Measurements from ENCODE around the gene ITPKB. TPM values are rescaled to one million over a fixed set of nuclear protein-coding genes. Genes with fewer than 3 reads are reported as not detected.

The ITPKB gene
- total RNA-seq, 1 donor from 2014 or later, result 13.7 TPM

DNA sequence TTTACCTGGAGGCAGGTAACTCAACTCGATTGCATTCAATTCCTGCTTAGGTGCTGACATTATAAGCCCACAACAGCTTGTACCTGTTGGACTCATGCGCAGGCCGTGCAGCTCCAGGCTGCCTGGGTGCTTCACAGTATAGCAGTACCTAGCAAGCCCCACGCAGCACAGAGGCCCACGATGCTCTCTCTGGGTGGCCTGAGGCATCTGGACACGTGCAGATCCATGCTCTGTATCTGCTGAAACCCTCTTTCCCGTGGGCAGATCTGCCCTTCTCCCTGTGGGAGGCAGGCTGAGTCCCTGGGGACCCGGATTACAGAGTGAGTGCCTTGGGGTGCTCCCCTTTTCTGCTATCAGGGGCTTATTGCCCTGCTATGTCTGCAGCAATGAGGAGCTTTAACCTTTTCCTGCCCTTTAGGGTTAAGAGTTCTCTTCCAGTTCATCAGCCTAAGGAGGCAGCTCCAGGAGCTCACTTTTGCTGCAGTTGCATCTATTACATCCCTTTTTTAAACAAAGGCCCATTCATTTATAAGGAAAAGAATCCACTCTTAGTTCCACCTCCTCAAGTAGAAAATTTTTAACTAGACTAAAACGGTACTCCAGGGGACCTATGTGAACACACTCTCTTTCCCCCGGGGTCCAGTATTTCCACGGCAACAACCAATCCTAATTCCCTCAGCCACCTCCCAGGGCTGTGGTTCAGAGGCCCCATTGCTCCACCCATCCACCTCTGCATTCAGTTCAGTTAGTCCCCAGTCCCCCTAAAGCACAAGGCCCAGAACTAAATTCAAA, 19.3 kb downstream of the ITPKB start:
- no peak overlapping the region for H3K4me3 Mint-ChIP-seq
- H3K27ac Mint-ChIP-seq (ENCODE audit: unreplicated experiment), result no peak overlapping the region
- no peaks in the 10 kb centered on the region for H3K27me3 Mint-ChIP-seq (ENCODE audit: low read depth)
- H3K4me1 Mint-ChIP-seq, result peaks cover 39% of the 10 kb centered on the region
- H3K36me3 Mint-ChIP-seq (ENCODE audit: low read depth), result no peaks in the 10 kb centered on the region
- TF ChIP-seq, protein P1, sequence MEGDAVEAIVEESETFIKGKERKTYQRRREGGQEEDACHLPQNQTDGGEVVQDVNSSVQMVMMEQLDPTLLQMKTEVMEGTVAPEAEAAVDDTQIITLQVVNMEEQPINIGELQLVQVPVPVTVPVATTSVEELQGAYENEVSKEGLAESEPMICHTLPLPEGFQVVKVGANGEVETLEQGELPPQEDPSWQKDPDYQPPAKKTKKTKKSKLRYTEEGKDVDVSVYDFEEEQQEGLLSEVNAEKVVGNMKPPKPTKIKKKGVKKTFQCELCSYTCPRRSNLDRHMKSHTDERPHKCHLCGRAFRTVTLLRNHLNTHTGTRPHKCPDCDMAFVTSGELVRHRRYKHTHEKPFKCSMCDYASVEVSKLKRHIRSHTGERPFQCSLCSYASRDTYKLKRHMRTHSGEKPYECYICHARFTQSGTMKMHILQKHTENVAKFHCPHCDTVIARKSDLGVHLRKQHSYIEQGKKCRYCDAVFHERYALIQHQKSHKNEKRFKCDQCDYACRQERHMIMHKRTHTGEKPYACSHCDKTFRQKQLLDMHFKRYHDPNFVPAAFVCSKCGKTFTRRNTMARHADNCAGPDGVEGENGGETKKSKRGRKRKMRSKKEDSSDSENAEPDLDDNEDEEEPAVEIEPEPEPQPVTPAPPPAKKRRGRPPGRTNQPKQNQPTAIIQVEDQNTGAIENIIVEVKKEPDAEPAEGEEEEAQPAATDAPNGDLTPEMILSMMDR (conservative IDR thresholded peaks at IDR 0.05), result no peak
- no peak for DNase-seq (ENCODE audit: low read depth, low spot score)
- no peaks in the 10 kb centered on the region for H3K9me3 Mint-ChIP-seq

DNA sequence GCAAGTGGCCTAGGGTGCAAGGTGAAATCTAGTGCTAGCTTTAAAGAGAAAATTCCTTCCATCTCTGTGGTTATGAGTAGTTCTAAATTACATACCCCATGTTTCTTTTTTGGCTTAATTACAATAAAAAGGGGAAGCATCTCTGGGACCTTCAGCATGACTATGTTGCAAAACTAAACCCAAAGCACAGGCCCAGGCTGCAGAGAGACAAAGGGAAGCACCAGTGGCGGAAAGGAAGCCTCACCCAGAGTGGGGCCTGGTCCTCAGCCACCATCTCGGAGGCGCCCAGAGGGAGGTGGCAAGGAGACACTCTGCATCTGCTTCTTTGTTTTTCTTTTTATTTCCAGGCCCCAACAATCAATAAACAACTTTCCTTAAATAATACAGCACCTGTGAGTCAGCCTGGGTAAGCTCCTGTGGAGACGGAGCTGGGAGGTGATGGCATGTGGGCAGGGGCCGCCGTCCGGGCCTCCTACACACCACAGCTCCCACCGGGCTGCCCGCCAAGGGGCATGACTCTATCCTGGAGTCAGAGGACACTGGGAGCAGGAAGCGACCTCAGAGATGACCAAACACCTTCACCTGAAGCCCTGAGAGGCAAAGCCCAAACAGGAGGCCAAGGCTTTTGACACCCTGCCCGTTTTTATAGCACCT, 21.7 kb downstream of the ITPKB start:
- Mint-ChIP-seq H3K27me3 (ENCODE audit: low read depth) (no peaks in the 10 kb centered on the region), H3K4me3 (no peak overlapping the region), H3K9me3 (no peaks in the 10 kb centered on the region), H3K36me3 (ENCODE audit: low read depth) (no peaks in the 10 kb centered on the region), H3K27ac (ENCODE audit: unreplicated experiment) (no peak overlapping the region), H3K4me1 (peaks cover 29% of the 10 kb centered on the region)
- no peak for DNase-seq (ENCODE audit: low read depth, low spot score)
- TF ChIP-seq, protein P1 (conservative IDR thresholded peaks at IDR 0.05), result no peak

DNA sequence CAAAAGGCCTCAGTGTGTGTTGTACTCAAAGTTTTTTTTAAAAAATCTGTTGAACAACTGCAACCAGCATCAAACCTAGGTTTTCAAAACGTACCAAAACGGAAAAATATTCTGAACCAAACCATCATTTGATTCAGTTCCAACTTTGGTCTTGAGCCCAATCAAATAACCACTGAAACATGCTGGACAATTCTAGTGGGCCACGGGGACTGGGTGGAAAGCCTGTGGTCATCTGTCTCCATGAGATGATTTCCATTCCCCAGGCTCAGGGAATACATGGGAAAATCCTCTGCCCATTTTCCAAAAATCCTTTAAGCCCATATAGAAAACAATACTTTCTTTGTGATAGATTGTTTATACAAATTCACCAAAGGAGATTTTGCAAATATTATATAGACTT, 22.5 kb downstream of the ITPKB start:
- no peaks in the 10 kb centered on the region for H3K36me3 Mint-ChIP-seq (ENCODE audit: low read depth)
- no peak overlapping the region for H3K27ac Mint-ChIP-seq (ENCODE audit: unreplicated experiment)
- no peaks in the 10 kb centered on the region for H3K27me3 Mint-ChIP-seq (ENCODE audit: low read depth)
- peaks cover 26% of the 10 kb centered on the region for H3K4me1 Mint-ChIP-seq
- DNase-seq (ENCODE audit: low read depth, low spot score), result no peak
- H3K9me3 Mint-ChIP-seq, result no peaks in the 10 kb centered on the region
- H3K4me3 Mint-ChIP-seq, result no peak overlapping the region
- TF ChIP-seq, protein P1 (conservative IDR thresholded peaks at IDR 0.05), result no peak

GRCh38 chr1:226714148-226714547, 24.9 kb downstream of the ITPKB start:
- Mint-ChIP-seq H3K27ac (ENCODE audit: unreplicated experiment) (no peak overlapping the region), H3K4me3 (no peak overlapping the region), H3K9me3 (no peaks in the 10 kb centered on the region), H3K36me3 (ENCODE audit: low read depth) (no peaks in the 10 kb centered on the region), H3K4me1 (peaks cover 21% of the 10 kb centered on the region), H3K27me3 (ENCODE audit: low read depth) (no peaks in the 10 kb centered on the region)
- DNase-seq (ENCODE audit: low read depth, low spot score), result no peak
- TF ChIP-seq, protein P1 (conservative IDR thresholded peaks at IDR 0.05), result no peak

- TF ChIP-seq, protein P1 (conservative IDR thresholded peaks at IDR 0.05), result no peak
- peaks cover 27% of the 10 kb centered on the region for H3K4me1 Mint-ChIP-seq
- H3K9me3 Mint-ChIP-seq, result no peaks in the 10 kb centered on the region
- H3K27me3 Mint-ChIP-seq (ENCODE audit: low read depth), result no peaks in the 10 kb centered on the region
- no peak overlapping the region for H3K4me3 Mint-ChIP-seq
- no peak for DNase-seq (ENCODE audit: low read depth, low spot score)
- peak overlapping the region; percentile 51 for H3K27ac Mint-ChIP-seq (ENCODE audit: unreplicated experiment)
- H3K36me3 Mint-ChIP-seq (ENCODE audit: low read depth), result no peaks in the 10 kb centered on the region
Observed at GRCh38 chr1:226712742-226713419, 26.2 kb downstream of the ITPKB start.
